ENCODE data around the gene PCSK1. TPM values are rescaled to one million over a fixed set of nuclear protein-coding genes. Genes with fewer than 3 reads are reported as not detected.
A peak's percentile ranks its signal among the peaks of the same experiment; 100 is the strongest.
"Not testable (repeated sequence)": the region's sequence is repeated elsewhere in the genome, so short reads cannot be mapped to it uniquely, and the experiment has no call there.

Gene PCSK1
- total RNA-seq, 2 donors from 2014 or later = 13.8 to 18.5 TPM

- peak; percentile 88 for DNase-seq (ENCODE audit: low spot score)
- intact Hi-C loops (cut with DNase I) = no loop called here
These were observed 1.5 kb downstream of the PCSK1 start for GRCh38 chr5:96431376-96432187.

GRCh38 chr5:96427824-96428223, 5.2 kb downstream of the PCSK1 start:
- intact Hi-C loops (cut with DNase I) = no loop called here

DNA sequence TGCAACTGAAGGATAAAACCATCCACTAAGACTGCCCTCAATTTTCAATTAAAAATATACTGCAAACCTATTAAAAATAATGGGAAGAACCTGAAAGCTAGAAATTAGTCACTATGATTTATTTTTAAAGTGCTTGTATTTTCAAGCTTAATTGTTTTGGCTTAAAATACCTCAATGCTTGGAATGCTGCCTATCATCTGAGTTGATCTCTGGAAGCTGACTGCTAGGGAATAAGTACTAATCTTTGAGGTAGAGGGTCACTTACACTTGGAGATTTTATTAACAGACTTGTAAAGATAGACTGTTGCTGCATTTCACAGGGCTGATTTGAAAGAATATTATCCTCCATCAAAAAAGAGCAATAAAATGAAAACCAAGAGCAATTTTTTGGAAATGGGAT, 6.2 kb downstream of the PCSK1 start:
- no peak for DNase-seq (ENCODE audit: low spot score)
- intact Hi-C loops (cut with DNase I) = no loop called here

More at GRCh38 chr5:96427824-96428223, 5.2 kb downstream of the PCSK1 start:
- no peak for DNase-seq (ENCODE audit: low spot score)

GRCh38 chr5:96425443-96425842, 7.6 kb downstream of the PCSK1 start:
- intact Hi-C loops (cut with DNase I) = no loop called here
- DNase-seq (ENCODE audit: low spot score) = no peak

- no peak for DNase-seq (ENCODE audit: low spot score)
- intact Hi-C loops (cut with DNase I) = no loop called here
These were observed 17.2 kb downstream of the PCSK1 start for GRCh38 chr5:96415897-96416296.

- intact Hi-C loops (cut with DNase I) = no loop called here
- DNase-seq (ENCODE audit: low spot score) = no peak
These were observed 20.1 kb downstream of the PCSK1 start for GRCh38 chr5:96412868-96413449.

DNA sequence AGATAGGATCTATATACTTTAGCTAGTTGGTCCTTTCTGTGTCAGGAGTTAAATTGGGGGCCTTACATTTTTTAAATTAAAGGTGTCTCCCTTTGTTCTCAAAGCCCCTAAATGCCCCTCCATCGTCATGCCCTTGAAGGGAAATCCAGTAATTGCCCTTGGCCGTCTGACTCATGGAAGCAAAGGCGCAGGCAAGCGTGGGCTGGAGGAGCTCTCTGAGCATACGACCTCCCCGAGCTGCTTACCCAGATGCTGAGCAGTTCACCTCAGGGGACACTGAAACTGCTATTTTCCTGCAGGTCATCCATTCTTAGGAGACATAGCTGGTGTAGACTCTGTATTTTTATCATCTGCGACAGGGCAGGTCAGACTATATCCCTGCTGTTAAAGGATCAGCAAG, 23.0 kb downstream of the PCSK1 start:
- intact Hi-C loops (cut with DNase I) = no loop called here
- DNase-seq (ENCODE audit: low spot score) = no peak

- intact Hi-C loops (cut with DNase I) = no loop called here
- DNase-seq (ENCODE audit: low spot score) = no peak
These were observed 24.1 kb downstream of the PCSK1 start for GRCh38 chr5:96408841-96409538.

DNA sequence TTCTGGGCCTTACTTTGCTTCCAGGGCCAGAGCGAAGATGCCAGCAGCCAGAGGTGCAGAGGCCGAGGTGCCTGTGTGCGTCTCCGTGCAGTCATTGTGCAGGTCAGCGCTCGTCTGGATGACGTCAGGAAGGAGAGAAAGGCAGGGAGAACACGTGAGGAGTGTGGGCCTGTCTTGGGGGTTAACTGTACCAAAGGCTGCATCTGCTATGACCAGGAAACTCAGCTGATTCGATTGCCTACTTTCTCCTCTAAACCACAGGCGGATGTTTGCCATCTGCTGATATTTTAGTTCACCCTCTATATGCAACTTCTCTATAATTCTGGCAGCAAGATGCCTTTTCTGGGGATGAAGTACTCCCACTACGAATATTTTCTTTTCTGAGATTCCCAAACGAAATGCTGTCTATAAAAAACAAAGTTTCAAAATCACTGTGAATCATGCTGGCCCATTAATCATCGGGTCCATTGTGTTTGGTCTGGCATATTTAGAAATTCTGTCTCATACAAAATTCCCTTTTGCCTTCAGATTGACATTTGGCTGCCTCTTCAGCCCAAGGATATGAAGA, 24.8 kb downstream of the PCSK1 start:
- intact Hi-C loops (cut with DNase I) = no loop called here
- DNase-seq (ENCODE audit: low spot score) = no peak

- intact Hi-C loops (cut with DNase I) = no loop called here
- DNase-seq (ENCODE audit: low spot score) = no peak
These were observed 25.6 kb downstream of the PCSK1 start for GRCh38 chr5:96407436-96407835.

- intact Hi-C loops (cut with DNase I) = no loop called here
- no peak for DNase-seq (ENCODE audit: low spot score)
These were observed 28.7 kb downstream of the PCSK1 start for GRCh38 chr5:96404191-96404867.

- intact Hi-C loops (cut with DNase I) = no loop called here
- no peak for DNase-seq (ENCODE audit: low spot score)
These were observed 30.5 kb downstream of the PCSK1 start for GRCh38 chr5:96402500-96402899.

GRCh38 chr5:96396878-96397277, 36.2 kb downstream of the PCSK1 start:
- intact Hi-C loops (cut with DNase I) = no loop called here
- DNase-seq (ENCODE audit: low spot score) = no peak

DNA sequence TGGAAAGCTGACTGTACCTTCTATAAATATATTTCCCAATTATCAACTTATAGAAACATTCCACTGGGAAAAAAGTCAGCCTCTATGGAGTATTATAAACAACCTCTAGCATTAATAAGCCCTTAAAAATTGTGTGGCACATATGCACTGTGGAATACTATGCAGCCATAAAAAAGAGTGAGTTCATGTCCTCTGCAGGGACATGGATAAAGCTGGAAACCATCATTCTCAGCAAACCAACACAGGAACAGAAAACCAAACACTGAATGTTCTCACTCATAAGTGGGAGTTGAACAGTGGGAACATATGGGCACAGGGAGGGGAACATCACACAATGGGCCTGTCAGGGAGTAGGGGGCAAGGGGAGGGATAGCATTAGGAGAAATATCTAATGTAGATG, 37.8 kb downstream of the PCSK1 start:
- DNase-seq (ENCODE audit: low spot score); intact Hi-C loops (cut with DNase I): not testable (repeated sequence)

DNA sequence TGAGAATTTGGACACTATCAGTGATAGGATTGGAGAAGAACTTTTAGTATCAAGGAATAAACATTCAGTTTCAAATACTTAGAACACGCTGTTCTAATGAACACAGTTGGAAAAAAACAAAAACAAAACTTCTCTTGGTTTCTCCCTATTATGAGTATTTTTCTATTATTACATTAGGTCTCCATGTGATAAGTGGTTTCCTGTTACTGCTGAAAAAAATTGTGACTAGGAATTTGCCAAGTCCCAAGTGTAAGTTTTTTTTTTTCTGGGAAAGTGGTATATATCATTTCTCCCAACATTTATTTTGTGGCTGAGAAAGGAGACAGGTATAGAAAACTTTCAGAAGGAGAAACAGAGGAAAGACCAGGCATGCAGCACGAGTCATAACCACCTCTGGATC, 41.1 kb downstream of the PCSK1 start:
- intact Hi-C loops (cut with DNase I) = no loop called here
- DNase-seq (ENCODE audit: low spot score) = no peak

DNA sequence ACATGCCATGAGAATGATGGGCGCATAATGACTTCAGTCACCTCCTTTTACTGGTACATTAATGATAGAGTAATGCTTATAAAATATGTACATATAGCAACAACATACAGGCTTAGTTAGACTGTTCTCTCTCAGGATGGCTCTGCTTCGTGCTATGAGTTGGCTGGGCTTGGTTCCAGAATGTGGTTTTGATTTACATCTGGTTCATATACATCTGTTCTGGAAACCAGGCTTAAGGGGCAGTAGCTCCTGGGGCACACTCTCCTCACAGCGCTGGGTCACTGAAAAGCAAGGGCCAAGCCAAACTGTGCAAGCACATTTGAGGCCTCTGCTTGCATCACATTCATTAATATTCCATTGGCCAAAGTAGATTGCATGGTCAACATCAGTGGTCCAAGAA, 44.9 kb downstream of the PCSK1 start:
- DNase-seq (ENCODE audit: low spot score) = no peak
- intact Hi-C loops (cut with DNase I) = no loop called here

- DNase-seq (ENCODE audit: low spot score) = no peak
- intact Hi-C loops (cut with DNase I) = no loop called here
These were observed 45.4 kb downstream of the PCSK1 start for GRCh38 chr5:96387616-96388015.

GRCh38 chr5:96385538-96385937, 47.5 kb downstream of the PCSK1 start:
- intact Hi-C loops (cut with DNase I) = no loop called here
- no peak for DNase-seq (ENCODE audit: low spot score)

- peak; percentile 31 for DNase-seq (ENCODE audit: low spot score)
- intact Hi-C loops (cut with DNase I) = no loop called here
These were observed 48.7 kb downstream of the PCSK1 start for GRCh38 chr5:96384353-96384752.

DNA sequence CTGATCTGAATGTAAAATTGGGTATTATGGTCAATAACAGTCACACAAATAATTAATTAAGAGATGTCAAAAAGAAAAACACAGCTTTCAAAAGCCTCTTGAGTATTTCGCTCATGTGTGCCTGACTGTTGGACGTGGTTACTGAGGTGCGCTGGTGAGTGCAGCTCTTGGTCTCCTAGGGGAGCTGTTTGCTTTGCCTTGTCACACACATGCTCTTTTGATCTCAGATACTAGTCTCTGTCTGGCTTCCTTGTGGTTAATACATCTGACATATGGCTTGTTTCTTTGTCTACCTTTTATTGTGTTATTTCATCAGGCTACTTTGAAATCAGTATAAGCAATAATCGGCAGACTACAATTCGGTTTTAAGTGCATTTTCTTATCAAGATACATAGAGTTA, 51.5 kb downstream of the PCSK1 start:
- peak; percentile 29 for DNase-seq (ENCODE audit: low spot score)
- intact Hi-C loops (cut with DNase I) = no loop called here

Data from posterior vena cava (tissue), 2 donors.